Activated CD8-positive, alpha-beta memory T cell treated with anti-CD3 and anti-CD28 coated beads for 1 hour (primary cell): ENCODE results near the gene TGM6.

ENCODE experiments used
- DNase-seq, 2 donors: peaks; one replicate each; pipeline ENCODE4 v3.0.0-alpha.2; 2020; ENCODE audit warnings: low read depth in 1 of 2; ENCODE audit errors: extremely low read depth in 1 of 2

Gene TGM6

GRCh38 chr20:2480381-2480780 lies 99.7 kb downstream of the TGM6 start:
- no peak for DNase-seq
